GM23248 (cell line): ENCODE measurements around the gene FKRP.
"Not testable (repeated sequence)": the region's sequence is repeated elsewhere in the genome, so short reads cannot be mapped to it uniquely, and the experiment has no call there.

Experiments used
- EZH2 ChIP-seq: fragments of 200-600 bp; sonication (generic); IDR thresholded peaks from 2 replicates; pipeline ENCODE4 v1.6.1; 2018; ENCODE audit warnings: antibody characterized with exemption, mild to moderate bottlenecking; ENCODE audit not compliant: insufficient read depth, poor library complexity, severe bottlenecking
- EZH2phosphoT487 ChIP-seq: fragments of 200-600 bp; sonication (generic); IDR thresholded peaks from 2 replicates; pipeline ENCODE4 v1.6.1; 2018; ENCODE audit warnings: antibody characterized with exemption, moderate library complexity, mild to moderate bottlenecking, low read depth; ENCODE audit not compliant: insufficient read depth

- TF ChIP-seq EZH2, EZH2phosphoT487: not testable (repeated sequence)
Observed at GRCh38 chr19:46804432-46804831, 58.6 kb downstream of the FKRP start.
